A549 (cell line): ENCODE results near the gene EGFL7.

ENCODE experiments used
- CEBPB ChIP-seq, 2 experiments: fragments of >200 bp in 1 of 2; sonication (Bioruptor Twin) in 1 of 2; formaldehyde crosslinking in 1 of 2; IDR thresholded peaks; 2 replicates each; pipeline ENCODE4 v1.6.1; 2012 to 2016
- CTCF ChIP-seq: fragments of >200 bp; sonication (Bioruptor Twin); formaldehyde crosslinking; IDR thresholded peaks from 3 replicates; pipeline ENCODE4 v1.5.1; 2016
- ELK1 ChIP-seq: fragments of 150-350 bp; IDR thresholded peaks from 2 replicates; pipeline ENCODE4 v1.6.1; 2014; ENCODE audit warnings: low read depth, mild to moderate bottlenecking, low read length
- EP300 ChIP-seq, 2 experiments: fragments of >200 bp; sonication (Bioruptor Twin); formaldehyde crosslinking; IDR thresholded peaks; 2 replicates in 1 of 2; 3 replicates in 1 of 2; pipeline ENCODE4 v1.6.1; 2016 to 2017
- FOSB ChIP-seq: fragments of 250-450 bp; sonication (Bioruptor Pico); IDR thresholded peaks from 2 replicates; pipeline ENCODE4 v1.5.0; 2020; ENCODE audit warnings: mild to moderate bottlenecking, moderate library complexity
- MYC ChIP-seq: IDR thresholded peaks from 2 replicates; pipeline ENCODE4 v1.6.1; 2012; ENCODE audit warnings: mild to moderate bottlenecking, inconsistent platforms, low read length, improper control_type of control experiment, borderline replicate concordance
- POLR2A ChIP-seq: IDR thresholded peaks from 2 replicates; pipeline ENCODE4 v1.6.1; 2012; ENCODE audit warnings: mild to moderate bottlenecking, low read length
- RAD21 ChIP-seq, 2 experiments: fragments of >200 bp in 1 of 2; sonication (Bioruptor Twin) in 1 of 2; formaldehyde crosslinking in 1 of 2; IDR thresholded peaks in 1 of 2; conservative IDR thresholded peaks in 1 of 2; 2 replicates in 1 of 2; 3 replicates in 1 of 2; pipeline ENCODE4 v1.6.1; 2012 to 2018; ENCODE audit warnings: inconsistent platforms in 1 of 2
- RFX5 ChIP-seq: fragments of 450-650 bp; IDR thresholded peaks from 2 replicates; pipeline ENCODE4 v1.7.1; 2014; ENCODE audit warnings: antibody characterized with exemption, mild to moderate bottlenecking, moderate library complexity
- SMC3 ChIP-seq: fragments of >200 bp; sonication (Bioruptor Twin); formaldehyde crosslinking; IDR thresholded peaks from 3 replicates; pipeline ENCODE4 v1.6.1; 2018; ENCODE audit warnings: inconsistent platforms
- TF ChIP-seq, protein P1 (sequence below): IDR thresholded peaks from 2 replicates; pipeline ENCODE4 v1.6.1; 2012

- TF ChIP-seq, protein P1, sequence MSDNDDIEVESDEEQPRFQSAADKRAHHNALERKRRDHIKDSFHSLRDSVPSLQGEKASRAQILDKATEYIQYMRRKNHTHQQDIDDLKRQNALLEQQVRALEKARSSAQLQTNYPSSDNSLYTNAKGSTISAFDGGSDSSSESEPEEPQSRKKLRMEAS: no peak
- TF ChIP-seq CTCF (no peak), POLR2A (no peak), CEBPB (IDR thresholded peaks at IDR 0.05) (no peak), EP300 (IDR thresholded peaks at IDR 0.05) (no peak), FOSB (CRISPR knock-in tag) (no peak), RAD21 (conservative IDR thresholded peaks at IDR 0.05 in 1 of 2, IDR thresholded peaks at IDR 0.05 in 1 of 2) (no peak), MYC (no peak), SMC3 (no peak), RFX5 (no peak), ELK1 (no peak)
Observed at GRCh38 chr9:136659861-136660784, 2.6 kb upstream of the EGFL7 start.
